GM19452 (cell line): Measurements from ENCODE around the gene E2F6.

Source experiments
- ATAC-seq: cut with Tn5 transposase; IDR thresholded peaks from one replicate; pipeline ENCODE4 v1.9.1; 2021; ENCODE audit not compliant: unreplicated experiment

The E2F6 gene

DNA sequence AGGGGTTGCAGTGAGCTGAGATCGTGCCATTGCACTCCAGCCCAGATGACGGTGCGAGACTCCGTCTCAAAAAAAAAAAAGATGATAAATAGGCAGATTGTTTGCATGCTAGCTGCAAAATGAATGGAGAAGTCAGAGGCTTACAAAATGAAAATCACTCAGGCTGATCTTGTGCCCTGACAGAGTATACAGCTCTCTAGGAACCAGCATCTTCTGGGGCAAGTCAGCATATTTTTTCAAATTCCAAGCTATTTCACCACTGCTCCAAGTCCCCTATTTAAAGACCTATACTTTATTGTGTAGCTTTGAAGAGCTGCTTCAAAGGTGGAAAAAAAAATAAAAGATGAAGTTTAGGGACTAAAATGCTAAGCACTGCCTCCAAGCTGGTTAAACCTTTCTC lies 6.1 kb downstream of the E2F6 start:
- no peak for ATAC-seq

DNA sequence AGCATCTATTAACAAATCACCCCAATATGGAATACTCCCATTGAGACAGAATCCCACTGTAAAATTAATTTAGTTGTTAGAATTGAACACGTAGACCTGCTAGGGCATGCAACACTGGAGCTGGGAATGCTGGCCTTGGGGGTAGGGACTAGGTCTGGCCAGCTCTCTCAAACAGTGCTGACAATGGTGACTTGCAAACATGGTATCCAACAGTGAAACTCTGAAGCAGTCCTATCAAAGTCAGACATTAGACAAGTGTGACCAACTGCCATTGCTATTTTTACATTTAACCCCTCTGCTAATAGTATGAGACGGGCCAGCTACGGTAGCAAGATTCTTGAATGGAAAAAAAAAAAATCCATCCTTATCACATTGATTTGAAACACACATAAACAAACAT lies 7.2 kb downstream of the E2F6 start:
- ATAC-seq: no peak

DNA sequence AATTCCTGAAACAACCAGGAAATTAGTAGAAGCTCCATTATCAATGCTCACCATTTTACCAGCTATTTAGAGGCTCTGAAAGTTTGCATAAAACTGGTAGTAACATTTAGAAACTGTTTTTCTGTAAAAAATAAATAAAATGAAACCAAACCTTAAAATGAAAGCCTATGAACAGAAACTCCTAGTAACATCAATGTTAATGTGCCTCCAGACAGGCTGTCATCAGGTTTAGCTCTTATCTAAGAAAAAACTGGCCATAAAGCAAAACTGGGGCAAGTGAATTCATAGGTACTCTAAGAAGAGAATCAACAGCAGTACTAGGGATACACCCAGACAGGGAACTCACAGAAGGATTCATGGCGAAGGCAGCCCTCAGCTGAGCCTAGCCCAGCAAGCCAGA lies 8.0 kb downstream of the E2F6 start:
- no peak for ATAC-seq

DNA sequence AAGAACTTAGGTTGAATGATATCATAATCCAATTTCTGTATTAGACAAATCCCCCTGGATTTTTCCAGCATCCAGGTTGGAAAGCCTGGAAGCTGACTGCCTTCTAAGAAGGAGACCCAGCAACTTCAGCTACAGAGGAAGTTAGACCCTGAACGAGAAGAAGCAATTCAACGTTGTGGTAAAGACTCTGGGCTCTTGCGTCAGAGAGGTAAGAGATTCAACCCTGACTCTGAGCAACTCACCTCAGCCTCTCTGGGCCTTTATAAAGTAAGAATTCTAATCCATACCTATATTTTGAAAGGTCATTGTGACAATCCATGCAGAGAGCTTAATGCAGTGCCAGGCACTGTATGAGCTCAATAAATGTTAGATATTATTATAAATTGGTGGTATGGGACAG lies 9.7 kb downstream of the E2F6 start:
- ATAC-seq: no peak

DNA sequence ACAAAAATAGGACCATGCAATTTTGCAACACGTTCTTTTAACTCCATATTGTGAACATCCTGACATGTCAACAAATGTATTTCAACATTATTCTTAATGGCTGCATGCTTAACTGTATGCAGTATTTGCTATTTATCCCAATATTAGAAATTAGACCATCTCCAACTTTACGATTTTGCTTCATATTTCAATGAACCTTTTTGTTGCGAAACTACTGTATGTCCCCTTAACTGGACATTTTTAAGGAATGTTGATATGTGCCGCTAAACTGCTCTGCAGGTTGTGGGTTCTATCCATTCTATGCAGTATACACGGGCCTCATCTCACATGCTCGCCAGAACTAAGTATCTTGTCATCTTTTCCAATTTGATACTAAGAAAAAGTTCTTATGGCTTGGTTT lies 11.1 kb downstream of the E2F6 start:
- no peak for ATAC-seq

DNA sequence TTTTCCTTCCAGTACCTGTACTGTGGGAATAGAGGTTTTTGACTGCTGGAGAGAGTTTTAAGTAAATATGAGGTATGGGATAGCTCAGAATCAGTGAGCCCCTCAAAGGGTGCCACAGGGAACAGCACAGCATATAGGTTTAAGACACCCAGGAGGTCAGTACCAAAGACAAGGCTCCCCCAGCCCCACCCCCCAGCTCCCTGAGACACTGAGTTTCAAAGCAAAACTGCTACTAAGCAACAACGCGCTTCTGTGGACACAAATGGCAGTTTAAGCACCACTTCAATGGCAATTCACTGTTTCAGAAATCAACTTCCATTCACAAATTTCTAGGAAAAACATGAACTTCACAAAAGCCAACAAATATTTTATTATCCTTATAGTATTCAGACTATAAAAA lies 15.2 kb downstream of the E2F6 start:
- ATAC-seq: no peak

DNA sequence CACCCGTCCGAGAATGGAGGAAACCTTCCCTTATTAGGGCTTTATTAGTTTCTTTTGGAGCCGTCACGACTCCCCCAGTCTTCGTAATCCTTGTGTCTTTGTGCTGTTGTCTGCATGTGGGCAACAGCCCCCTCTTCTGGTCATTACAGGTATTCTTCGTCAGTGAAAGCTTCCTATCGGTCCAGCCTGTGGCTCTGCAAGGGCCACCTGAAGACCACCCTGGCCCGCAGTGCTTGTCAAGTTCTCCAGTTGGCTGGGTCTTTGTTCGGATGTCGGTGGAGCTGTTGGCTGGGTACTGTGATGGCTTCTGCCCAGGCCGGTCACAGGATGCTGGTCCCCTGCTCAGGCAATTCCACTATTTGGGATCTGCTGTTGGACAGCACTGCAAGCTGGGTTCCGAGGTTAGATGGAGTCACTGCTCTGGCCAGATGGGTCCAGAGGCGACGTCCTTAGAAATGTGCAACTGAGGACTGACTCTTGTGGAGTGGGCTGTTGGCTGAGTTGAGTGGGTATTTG lies 19.2 kb downstream of the E2F6 start:
- no peak for ATAC-seq

DNA sequence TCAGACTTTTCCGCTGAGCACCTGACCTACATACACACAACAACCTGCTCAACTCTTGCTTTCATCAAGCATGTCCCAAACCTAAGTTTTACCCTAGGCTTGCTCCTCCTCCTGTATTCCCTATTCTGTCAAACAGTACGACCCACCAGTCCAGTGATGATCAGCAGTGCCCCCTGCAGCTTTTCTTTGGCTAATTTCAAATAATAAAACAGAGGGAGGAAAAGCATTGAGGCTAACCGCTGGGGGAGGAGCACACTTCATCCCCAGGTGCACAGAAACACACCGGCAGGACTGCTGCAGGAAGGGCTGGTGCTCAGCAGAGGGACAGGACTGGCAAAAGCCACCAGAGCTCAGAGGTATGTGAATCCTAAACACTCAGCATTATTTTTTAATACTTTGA lies 21.2 kb downstream of the E2F6 start:
- ATAC-seq: no peak

DNA sequence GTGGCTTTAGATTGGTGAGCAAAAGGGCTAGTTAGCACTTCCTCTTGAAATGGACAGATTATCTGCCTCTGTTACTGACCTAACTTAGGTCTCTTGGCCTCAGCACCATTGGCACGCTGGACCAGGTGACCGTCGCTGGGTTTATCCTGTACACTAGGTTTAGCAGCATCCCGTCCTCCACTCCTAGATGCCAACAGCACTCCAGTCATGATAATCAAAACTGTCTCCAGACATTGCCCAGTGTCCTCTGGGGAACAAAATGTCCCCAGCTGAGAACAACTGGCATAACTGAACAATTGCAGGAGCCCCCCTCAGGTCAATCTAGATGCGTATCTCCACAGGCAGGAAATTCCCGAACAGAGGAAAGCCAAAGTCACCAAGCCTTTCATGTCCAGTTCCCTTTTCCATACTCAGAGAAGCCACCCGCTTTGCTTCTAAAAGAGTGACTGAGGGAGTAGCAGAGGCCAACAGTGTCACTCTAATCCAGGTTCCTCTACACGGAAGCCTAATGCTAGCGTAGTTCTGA lies 27.3 kb downstream of the E2F6 start:
- ATAC-seq: no peak

DNA sequence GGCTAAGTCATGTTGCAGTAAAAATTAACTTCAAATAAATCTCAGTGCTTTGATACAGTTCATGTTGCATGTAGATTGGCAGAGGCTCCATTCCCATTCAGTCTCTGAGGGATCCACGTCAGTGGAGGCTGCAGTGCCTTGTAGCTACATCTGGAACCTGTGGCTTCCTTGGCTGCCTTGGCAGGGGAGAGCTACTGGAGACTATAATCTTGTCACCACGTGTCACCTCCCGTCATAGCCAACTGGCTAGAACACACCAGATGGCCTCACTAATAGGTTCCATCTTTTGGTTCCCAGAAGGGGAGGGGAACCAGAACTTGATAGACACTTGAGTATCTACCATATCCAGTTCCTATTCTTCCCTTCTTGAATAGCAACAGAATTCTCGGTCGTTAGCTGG lies 28.4 kb downstream of the E2F6 start:
- ATAC-seq: no peak

DNA sequence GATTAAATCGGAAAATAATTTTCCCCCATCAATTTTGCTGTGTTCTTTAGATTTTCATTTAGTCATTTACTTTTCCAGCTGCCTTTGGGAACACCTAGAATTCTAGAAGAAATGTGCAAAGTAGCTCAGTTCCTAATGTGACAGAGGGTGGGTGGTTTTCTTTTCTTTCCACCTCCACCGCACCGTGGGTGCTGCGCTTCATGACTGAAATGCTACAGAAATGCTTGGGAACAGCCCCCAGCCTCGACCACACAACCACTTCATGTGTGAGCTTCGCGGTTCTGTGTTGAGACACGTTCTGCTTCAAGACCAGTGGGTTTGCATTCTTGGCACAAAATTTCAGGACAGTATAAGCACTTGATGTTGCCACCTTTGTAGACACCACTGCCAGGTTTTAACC lies 30.9 kb downstream of the E2F6 start:
- ATAC-seq: no peak

DNA sequence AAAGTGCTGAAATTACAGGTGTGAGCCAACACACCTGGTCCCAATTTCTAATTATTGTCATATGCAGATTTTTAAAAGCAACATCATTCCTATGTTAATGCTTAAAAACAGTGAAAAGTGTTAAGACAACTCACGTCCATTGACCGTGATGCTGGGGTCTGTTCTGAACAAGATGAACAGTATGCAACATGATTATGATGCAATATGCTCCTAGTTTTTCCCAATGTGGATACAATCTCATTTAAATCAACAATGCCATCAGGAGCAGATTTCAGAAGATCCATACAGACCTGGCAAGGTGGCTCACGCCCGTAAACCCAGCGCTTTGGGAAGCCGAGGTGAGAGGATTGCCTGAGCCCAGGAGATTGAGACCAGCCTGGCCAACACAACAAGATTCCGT lies 31.5 kb downstream of the E2F6 start:
- ATAC-seq: no peak

DNA sequence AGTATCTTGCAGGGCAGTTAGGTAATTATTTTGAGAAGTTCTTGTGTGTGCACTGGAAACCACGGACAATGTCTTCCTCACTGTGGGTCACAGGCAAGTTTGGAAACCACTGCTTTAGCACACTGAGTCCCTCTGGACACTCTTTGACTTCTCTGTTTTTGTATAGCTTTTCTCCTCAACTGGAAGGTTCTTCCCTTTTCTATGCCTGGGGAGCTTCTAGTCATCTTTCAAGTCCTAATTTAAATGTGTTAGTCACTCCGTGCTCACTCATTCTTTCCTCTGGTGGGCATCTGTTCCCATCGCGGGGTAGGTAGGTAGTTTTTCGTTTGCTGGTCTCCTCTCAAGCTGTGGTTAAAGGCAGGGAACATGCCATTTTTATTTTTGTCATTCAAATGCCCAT lies 32.1 kb downstream of the E2F6 start:
- no peak for ATAC-seq

DNA sequence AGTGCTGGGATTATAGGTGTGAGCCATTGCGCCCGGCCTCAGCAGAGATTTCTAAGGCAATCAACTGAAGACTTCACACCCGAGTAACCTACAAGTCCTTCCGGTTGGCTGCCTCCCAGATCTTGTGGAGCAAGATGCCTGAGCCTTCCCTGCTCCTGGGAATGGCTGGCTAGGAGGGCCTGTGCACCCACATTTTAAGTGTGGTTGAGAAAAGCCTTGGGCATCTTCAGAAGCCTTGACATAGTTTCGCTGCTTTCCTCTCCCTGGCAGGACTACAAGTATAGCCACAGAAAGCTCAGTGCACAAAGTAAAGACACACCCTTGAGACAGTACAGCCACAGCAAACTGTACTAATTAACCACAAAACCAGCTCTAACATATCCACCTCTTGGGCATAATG lies 35.2 kb downstream of the E2F6 start:
- ATAC-seq: no peak

DNA sequence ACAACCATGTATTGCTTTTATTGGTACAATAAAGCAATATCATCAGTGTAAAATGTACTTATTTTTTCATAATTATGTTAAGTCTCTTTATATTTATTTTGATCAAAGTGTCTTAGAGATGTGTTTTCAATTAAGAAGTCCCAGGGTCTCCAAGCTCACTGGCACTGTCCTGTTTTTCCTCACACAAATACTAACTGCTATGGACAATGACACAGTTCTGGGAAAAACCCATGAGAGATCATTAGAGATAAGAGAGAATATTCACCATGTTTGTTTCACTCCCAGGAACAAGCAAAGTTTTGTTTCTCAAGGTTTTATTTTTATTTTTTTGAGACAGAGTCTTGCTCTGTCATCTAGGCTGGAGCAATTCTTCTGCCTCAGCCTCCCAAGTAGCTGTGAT lies 38.7 kb downstream of the E2F6 start:
- no peak for ATAC-seq

DNA sequence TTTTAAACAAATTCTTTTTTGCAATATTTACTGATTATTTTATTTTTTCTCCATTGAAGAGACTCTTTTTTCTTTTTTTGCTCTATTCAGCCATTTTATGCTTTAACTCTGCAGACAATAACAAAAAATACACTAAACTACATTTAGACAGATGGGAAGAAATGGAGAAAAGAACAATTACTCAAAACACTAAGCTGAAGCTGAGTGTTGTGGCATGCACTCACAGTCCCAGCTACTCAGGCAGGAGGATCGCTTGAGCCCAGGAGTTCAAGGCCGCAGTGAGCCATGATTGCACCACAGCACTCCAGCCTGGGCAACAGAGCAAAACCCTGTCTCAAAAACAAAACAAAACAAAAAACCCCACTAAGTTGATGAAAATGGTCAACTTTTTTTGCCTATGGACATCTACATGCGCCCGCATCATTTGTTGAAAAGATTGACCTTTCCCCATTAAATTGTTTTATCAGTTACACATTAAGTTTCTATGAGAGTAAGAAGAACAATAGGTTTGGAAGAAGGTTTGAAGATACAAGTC lies 43.0 kb downstream of the E2F6 start:
- no peak for ATAC-seq

DNA sequence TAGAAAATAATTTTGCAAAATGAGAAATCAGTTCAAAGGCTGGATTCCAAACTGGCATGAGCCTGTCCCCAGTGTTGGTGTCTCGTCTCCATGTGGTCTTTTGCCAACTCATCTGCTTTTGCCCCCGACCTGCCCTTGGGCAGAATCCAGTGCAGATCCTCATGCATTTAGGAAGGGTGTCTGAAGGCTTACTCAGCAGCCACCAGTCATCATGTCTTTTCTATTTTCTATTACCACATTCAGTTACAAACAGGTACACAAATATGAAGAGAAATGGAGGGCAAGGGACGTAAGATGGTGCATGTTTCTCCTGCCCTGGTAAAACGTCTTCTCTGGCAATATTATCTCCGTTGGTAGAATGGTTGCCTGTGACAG lies 43.5 kb downstream of the E2F6 start:
- no peak for ATAC-seq

DNA sequence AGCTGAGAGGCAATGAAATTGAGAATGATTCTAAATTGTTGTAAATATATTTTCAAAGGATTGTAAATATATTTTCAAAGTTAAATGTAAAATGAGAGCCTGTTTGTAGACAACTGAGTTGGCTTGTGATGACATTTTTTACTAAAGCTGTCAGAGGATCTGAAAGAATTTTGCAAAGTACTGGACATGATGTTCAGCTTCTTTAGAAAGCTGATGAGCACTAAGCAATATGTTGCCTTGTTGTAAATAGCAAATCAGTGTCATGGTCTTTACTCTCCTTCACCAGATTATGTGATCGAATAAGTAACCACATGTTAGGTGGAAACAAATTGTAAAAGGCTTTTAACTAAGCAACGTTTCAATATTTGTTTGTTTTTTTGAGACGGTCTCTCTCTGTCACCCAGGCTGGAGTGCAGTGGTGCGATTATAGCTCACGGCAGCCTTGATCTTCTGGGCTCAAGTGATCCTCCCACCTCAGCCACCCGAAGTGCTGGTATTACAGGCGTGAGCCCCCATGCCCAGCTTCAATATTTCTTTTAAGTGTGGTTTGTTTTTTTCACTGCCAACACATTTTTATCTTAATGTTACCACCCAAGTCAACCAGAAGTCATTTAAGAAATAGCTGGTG lies 44.0 kb downstream of the E2F6 start:
- no peak for ATAC-seq

DNA sequence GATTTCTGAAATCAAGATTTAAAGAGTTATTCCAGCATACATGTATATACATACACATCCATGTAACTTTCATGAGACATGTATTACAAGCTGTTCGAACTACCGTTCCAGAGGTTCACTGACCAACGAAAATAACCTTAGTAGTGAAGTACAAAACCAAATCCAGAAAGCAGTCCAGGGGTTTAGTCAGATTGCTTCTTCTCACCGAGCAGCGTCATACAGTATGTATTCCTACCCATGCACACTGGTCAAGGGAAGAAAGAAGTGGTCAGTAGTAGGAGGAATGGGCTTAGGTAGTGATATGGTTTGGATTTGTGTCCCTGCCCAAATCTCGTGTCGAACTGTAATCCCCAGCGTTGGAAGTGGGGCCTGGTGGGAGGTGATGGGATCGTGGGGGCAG lies 45.3 kb downstream of the E2F6 start:
- ATAC-seq: no peak

DNA sequence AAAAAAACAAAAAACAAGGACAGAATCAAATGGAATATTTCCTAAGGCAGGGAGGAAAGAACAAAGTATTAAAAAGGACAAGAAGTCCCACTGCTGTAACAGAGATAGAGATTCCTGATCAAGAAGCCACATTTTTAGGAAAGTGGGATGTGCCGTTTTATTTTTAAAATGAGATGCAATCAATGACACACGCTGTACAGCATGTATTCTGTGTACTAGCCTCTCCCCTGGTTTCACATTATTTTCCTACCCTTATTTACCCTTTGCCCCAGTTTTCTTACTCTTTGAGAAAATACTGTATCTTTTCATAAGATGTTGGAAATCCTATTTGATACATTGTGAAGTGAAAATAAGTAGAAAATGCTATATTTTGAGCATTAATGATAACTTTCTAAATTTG lies 45.8 kb downstream of the E2F6 start:
- ATAC-seq: no peak

DNA sequence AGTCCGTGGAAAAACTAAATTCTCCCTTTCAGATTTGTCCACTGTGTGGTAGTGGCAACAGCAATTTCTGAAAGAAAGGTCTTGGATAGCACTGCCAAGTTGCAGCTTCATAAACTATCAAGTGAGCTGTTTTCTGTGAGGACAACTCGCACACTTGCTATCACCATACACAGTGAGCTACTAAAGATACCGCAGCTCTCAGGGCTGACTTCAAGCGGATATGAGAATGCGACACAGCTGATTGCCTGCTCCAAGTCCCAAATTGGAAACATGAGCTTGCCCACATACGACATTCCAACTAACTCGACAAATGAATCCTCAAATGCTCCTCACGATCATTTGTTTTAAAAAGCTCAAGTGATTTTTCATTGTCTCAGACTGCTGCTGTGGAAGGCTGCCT lies 46.2 kb downstream of the E2F6 start:
- ATAC-seq: no peak

DNA sequence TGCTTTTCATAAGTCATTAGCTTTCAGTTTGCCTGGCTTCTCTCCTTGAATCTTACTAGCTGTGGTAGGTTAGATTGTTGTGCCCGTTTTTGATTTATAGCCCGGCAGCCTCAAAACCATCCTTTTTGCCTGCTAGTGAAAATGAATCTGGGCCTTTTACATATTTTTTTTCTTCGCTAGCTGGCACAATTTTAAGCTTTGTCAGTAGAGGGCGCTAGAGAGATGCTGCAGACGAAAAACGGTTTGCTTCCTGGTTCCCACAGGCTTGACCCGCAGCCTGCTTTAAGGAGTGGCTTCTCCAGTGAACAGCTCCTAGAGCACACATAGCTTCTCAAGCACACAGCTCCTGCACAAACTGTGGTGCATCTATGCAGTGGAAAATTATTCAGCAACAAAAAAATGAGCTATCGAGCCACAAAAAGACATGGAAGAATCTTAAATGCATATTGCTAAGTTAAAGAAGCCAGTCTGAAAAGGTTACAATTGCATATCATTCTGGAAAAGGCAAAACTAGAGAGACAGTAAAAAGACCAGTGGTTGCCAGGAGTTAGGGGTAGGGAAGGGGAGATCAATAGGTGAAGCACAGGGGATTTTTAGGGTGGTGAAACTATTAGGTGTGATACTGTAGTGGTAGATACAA lies 47.9 kb downstream of the E2F6 start:
- ATAC-seq: no peak

DNA sequence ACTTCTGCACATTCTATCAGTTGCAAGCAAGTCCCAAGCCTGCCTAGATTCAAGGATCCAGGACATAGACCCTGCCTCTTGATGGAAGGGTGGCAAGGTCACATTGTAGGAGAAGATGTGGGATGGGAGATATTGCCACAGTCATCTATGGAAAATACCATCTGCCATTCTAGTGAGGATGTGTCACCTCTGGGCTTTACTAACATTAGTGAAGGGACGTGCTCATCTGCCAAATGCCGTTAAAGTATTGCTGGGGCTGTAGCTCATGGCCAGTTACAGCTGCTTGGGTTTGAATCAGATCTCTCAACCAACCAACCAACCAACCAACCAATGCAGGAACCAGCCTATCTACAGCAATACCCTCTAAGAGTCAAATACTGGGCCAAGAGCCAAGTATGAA lies 49.0 kb downstream of the E2F6 start:
- no peak for ATAC-seq
